IMR-90 (cell line): Measurements from ENCODE around the gene PAN3. TPM values are rescaled to one million over a fixed set of nuclear protein-coding genes. Genes with fewer than 3 reads are reported as not detected.
A peak's percentile ranks its signal among the peaks of the same experiment; 100 is the strongest.

ENCODE experiments used
- ATAC-seq: fragments of 200-7000 bp; cut with Tn5 transposase; 2 replicates; pipeline ENCODE4 v1.9.1; 2020; ENCODE audit warnings: low read depth, mild to moderate bottlenecking, moderate library complexity
- BruUV-seq: library from RNA; stranded (reverse); fragments of 400-500 nt; replicated peaks from 2 replicates; lab custom pipeline; 2021; lab: Mats Ljungman, UMichigan
- CTCF ChIA-PET: fragments of 300-600 bp; formaldehyde crosslinking; extraction: SDS; loops from one replicate; lab custom pipeline; 2021; ENCODE audit warnings: antibody characterized with exemption; lab: Yijun Ruan, JAX
- POLR2A ChIA-PET: fragments of 300-600 bp; sonication (Branson Sonifier 250); formaldehyde crosslinking; loops from one replicate; lab custom pipeline; 2022; ENCODE audit warnings: antibody characterized with exemption; ENCODE audit not compliant: unreplicated experiment; lab: Charles Lee
- DNase-seq: peaks from one replicate; pipeline ENCODE4 v3.0.0; 2013
- H2AFZ ChIP-seq: replicated peaks from 2 replicates; pipeline ENCODE3; 2013; ENCODE audit warnings: low read length, mild to moderate bottlenecking; ENCODE audit not compliant: poor library complexity
- H2AK5ac ChIP-seq: 2 replicates; pipeline ENCODE4 v1.6.1; 2013; ENCODE audit warnings: low read depth, low read length, inconsistent platforms
- H2AK9ac ChIP-seq: replicated peaks from 2 replicates; pipeline ENCODE3; 2013; ENCODE audit warnings: mild to moderate bottlenecking, low read depth, low read length, moderate library complexity; ENCODE audit not compliant: poor library complexity
- H2BK120ac ChIP-seq: 2 replicates; pipeline ENCODE4 v1.6.1; 2013; ENCODE audit warnings: low read depth, low read length, inconsistent platforms
- H2BK15ac ChIP-seq: 3 replicates; pipeline ENCODE4 v1.6.1; 2013; ENCODE audit warnings: low read depth, low read length, inconsistent platforms
- H2BK20ac ChIP-seq: 2 replicates; pipeline ENCODE4 v1.6.1; 2013; ENCODE audit warnings: low read depth, mild to moderate bottlenecking, inconsistent platforms, low read length, moderate library complexity
- H2BK5ac ChIP-seq: 2 replicates; pipeline ENCODE4 v1.6.1; 2013; ENCODE audit warnings: mild to moderate bottlenecking, low read depth, low read length, inconsistent platforms; ENCODE audit not compliant: poor library complexity, severe bottlenecking
- H3K14ac ChIP-seq: replicated peaks from 2 replicates; pipeline ENCODE4 v1.6.1; 2013; ENCODE audit warnings: low read depth, low read length, inconsistent platforms
- H3K18ac ChIP-seq: 2 replicates; pipeline ENCODE4 v1.6.1; 2013; ENCODE audit warnings: low read depth, low read length, control low read depth
- H3K23ac ChIP-seq: 2 replicates; pipeline ENCODE4 v1.6.1; 2013; ENCODE audit warnings: low read depth, low read length, inconsistent platforms
- H3K27ac ChIP-seq: 2 replicates; pipeline ENCODE4 v1.5.1; 2013; ENCODE audit warnings: mild to moderate bottlenecking, control low read depth, low read length; ENCODE audit not compliant: insufficient read depth
- H3K27me3 ChIP-seq: 2 replicates; pipeline ENCODE4 v1.6.1; 2013; ENCODE audit warnings: low read length; ENCODE audit not compliant: control insufficient read depth, insufficient read depth
- H3K36me3 ChIP-seq: 2 replicates; pipeline ENCODE4 v1.6.1; 2013; ENCODE audit warnings: low read length, mixed read lengths; ENCODE audit not compliant: control insufficient read depth, insufficient read depth
- H3K4ac ChIP-seq: 2 replicates; pipeline ENCODE4 v1.6.1; 2013; ENCODE audit warnings: low read depth, low read length, inconsistent platforms
- H3K4me1 ChIP-seq: 2 replicates; pipeline ENCODE4 v1.6.1; 2013; ENCODE audit warnings: low read length, mixed read lengths; ENCODE audit not compliant: control insufficient read depth, insufficient read depth
- H3K4me2 ChIP-seq: 2 replicates; pipeline ENCODE4 v1.6.1; 2013; ENCODE audit warnings: low read depth, mild to moderate bottlenecking, control low read depth, low read length, moderate library complexity
- H3K4me3 ChIP-seq: 2 replicates; pipeline ENCODE4 v1.5.1; 2013; ENCODE audit warnings: low read depth, mild to moderate bottlenecking, control low read depth, low read length, moderate library complexity; ENCODE audit not compliant: insufficient read depth
- H3K56ac ChIP-seq: 2 replicates; pipeline ENCODE4 v1.6.1; 2013; ENCODE audit warnings: low read length, inconsistent platforms; ENCODE audit not compliant: insufficient read depth; ENCODE audit errors: extremely low read depth
- H3K79me1 ChIP-seq, 2 experiments: 2 replicates each; pipeline ENCODE4 v1.6.1; 2013; ENCODE audit warnings: low read length in 2 of 2, inconsistent platforms in 1 of 2, low read depth in 1 of 2
- H3K9ac ChIP-seq: 2 replicates; pipeline ENCODE4 v1.6.1; 2013; ENCODE audit warnings: low read depth, low read length, control low read depth
- H3K9me1 ChIP-seq: 2 replicates; pipeline ENCODE4 v1.6.1; 2013; ENCODE audit warnings: low read length, inconsistent platforms; ENCODE audit not compliant: insufficient read depth
- H3K9me3 ChIP-seq: 2 replicates; pipeline ENCODE4 v1.6.1; 2013; ENCODE audit warnings: low read length; ENCODE audit not compliant: control insufficient read depth, insufficient read depth
- H4K20me1 ChIP-seq: 2 replicates; pipeline ENCODE4 v1.6.1; 2013; ENCODE audit warnings: low read length, inconsistent platforms; ENCODE audit not compliant: insufficient read depth
- H4K5ac ChIP-seq: 2 replicates; pipeline ENCODE4 v1.6.1; 2013; ENCODE audit warnings: mild to moderate bottlenecking, low read depth, low read length, control low read depth
- H4K8ac ChIP-seq, 2 experiments: 2 replicates each; pipeline ENCODE4 v1.6.1; 2013; ENCODE audit warnings: low read depth in 2 of 2, low read length in 2 of 2, control low read depth in 1 of 2, inconsistent platforms in 1 of 2
- H4K91ac ChIP-seq: 2 replicates; pipeline ENCODE4 v1.6.1; 2013; ENCODE audit warnings: low read depth, low read length, inconsistent platforms; ENCODE audit not compliant: insufficient read depth
- CEBPB ChIP-seq: IDR thresholded peaks from 2 replicates; pipeline ENCODE4 v1.6.1; 2012; ENCODE audit warnings: low read depth, low read length, improper control_type of control experiment
- RAD21 ChIP-seq: IDR thresholded peaks from 2 replicates; pipeline ENCODE4 v1.6.1; 2012; ENCODE audit warnings: low read length, improper control_type of control experiment
- SMC3 ChIP-seq: fragments of 150-350 bp; IDR thresholded peaks from 2 replicates; pipeline ENCODE4 v1.6.1; 2016; ENCODE audit warnings: low read depth, mild to moderate bottlenecking, antibody characterized with exemption, low read length, moderate library complexity
- WGBS, 2 experiments: methylation state at CpG; one replicate each; pipeline versions ENCODE4 v1.1.5 to v1.1.7; 2013; ENCODE audit warnings: missing lambda C conversion rate in 2 of 2; ENCODE audit not compliant: insufficient read length in 1 of 2; ENCODE audit errors: extremely low coverage in 2 of 2; 5-methylcytosine and 5-hydroxymethylcytosine counted together
- dilution Hi-C: fragments of 300-500 bp; cut with HindIII; formaldehyde crosslinking; loops from one replicate; pipeline ENCODE4 v1.14.3; 2018; ENCODE audit warnings: low sequenced_read_pairs; ENCODE audit not compliant: unreplicated experiment
- in situ Hi-C: fragments of 300-500 bp; cut with MboI; formaldehyde crosslinking; loops from 3 replicates; pipeline ENCODE4 v1.14.3; 2019; ENCODE audit warnings: low sequenced_read_pairs, inconsistent platforms, mixed read lengths
- intact Hi-C: fragments of 100-400 bp; cut with micrococcal nuclease; formaldehyde crosslinking; loops from 2 replicates; pipeline ENCODE4 v1.10.0; 2022
- polyA plus RNA-seq, 3 experiments: library from polyadenylated mRNA; depleted of rRNA; stranded (reverse); fragments of >200 nt; gene quantifications; 2 replicates each; pipeline ENCODE4 v1.2.3, GENCODE V29; 2012; ENCODE audit warnings: low replicate concordance in 1 of 3
- total RNA-seq: library from RNA; depleted of rRNA; stranded (reverse); fragments of >200 nt; gene quantifications from 2 replicates; pipeline ENCODE4 v1.2.3, GENCODE V29; 2012

The PAN3 gene
- total and polyA plus RNA-seq, 2 of the 4 experiments (the other 2 are of a cell fraction), result 6.6 to 15.1 TPM

GRCh38 chr13:28283600-28283999, 145.3 kb downstream of the PAN3 start:
- no peak overlapping the region for H3K9ac ChIP-seq
- dilution Hi-C loops, result no loop called here
- no peak overlapping the region for H3K14ac ChIP-seq
- TF ChIP-seq CEBPB (peak; percentile 79), SMC3 (no peak), RAD21 (no peak)
- ChIA-PET CTCF (no interaction called here), POLR2A (no interaction called here)
- no peak overlapping the region for H3K4ac ChIP-seq
- H2AFZ ChIP-seq, result no peak overlapping the region
- H4K20me1 ChIP-seq, result no peaks in the 10 kb centered on the region
- no peak for DNase-seq
- peaks cover 9% of the 10 kb centered on the region for H3K36me3 ChIP-seq
- no peaks in the 10 kb centered on the region for H3K27me3 ChIP-seq
- H4K8ac ChIP-seq, result no peak overlapping the region
- in situ Hi-C loops, result no loop called here
- ATAC-seq, result no peak
- no peak overlapping the region for H3K27ac ChIP-seq
- no peak overlapping the region for H2BK15ac ChIP-seq
- no peak overlapping the region for H3K4me2 ChIP-seq
- no TSS peak for BruUV-seq
- H2BK20ac ChIP-seq, result no peak overlapping the region
- H3K4me3 ChIP-seq, result no peak overlapping the region
- no CpG with 5 or more reads among the region's 3 CpGs for WGBS, 2 experiments
- no peak overlapping the region for H4K91ac ChIP-seq
- H2AK9ac ChIP-seq, result no peak overlapping the region
- H3K18ac ChIP-seq, result no peak overlapping the region
- H2BK120ac ChIP-seq, result no peak overlapping the region
- intact Hi-C loops, result no loop called here
- no peak overlapping the region for H3K23ac ChIP-seq
- H2BK5ac ChIP-seq, result no peak overlapping the region
- peaks cover 0 to 6% of the 10 kb centered on the region in 2 experiments; a peak in 1 of 4 replicates for H3K79me1 ChIP-seq
- H3K56ac ChIP-seq, result no peak overlapping the region
- H3K4me1 ChIP-seq, result no peaks in the 10 kb centered on the region
- no peaks in the 10 kb centered on the region for H3K9me1 ChIP-seq
- no peaks in the 10 kb centered on the region for H3K9me3 ChIP-seq
- H2AK5ac ChIP-seq, result no peak overlapping the region
- H4K5ac ChIP-seq, result no peak overlapping the region
